HG03095 (cell line): ENCODE data around the gene ABTB1.
"Not testable (repeated sequence)": the region's sequence is repeated elsewhere in the genome, so short reads cannot be mapped to it uniquely, and the experiment has no call there.

Experiments used
- ATAC-seq: cut with Tn5 transposase; IDR thresholded peaks from one replicate; pipeline ENCODE4 v1.9.1; 2021; ENCODE audit warnings: moderate library complexity; ENCODE audit not compliant: unreplicated experiment

Gene ABTB1

GRCh38 chr3:127647845-127648204 lies 24.9 kb upstream of the ABTB1 start:
- no peak for ATAC-seq

DNA sequence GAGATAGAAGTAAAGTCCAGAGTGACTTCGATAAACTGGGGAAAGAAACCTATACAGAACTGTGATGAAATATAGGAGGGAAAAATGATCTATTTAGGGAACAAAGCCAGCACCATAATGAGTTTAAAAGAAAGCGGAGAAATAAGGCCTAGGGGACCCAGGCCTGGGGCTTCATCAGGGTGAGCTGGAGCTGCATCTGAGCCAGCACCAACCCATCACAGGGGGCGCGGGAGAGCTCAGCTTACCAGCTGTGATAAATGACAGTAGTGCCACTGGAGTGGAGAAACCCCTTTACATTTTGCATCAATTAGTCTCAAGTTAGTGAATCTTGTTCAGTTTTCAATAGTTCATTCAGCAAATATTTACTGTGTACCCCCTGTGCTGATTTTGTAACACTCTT lies 22.5 kb upstream of the ABTB1 start:
- ATAC-seq = no peak

GRCh38 chr3:127651516-127652172 lies 21.1 kb upstream of the ABTB1 start:
- ATAC-seq = no peak

- ATAC-seq = no peak
Observed at GRCh38 chr3:127652246-127652995, 20.3 kb upstream of the ABTB1 start.

- ATAC-seq = no peak
Observed at GRCh38 chr3:127654374-127654773, 18.4 kb upstream of the ABTB1 start.

DNA sequence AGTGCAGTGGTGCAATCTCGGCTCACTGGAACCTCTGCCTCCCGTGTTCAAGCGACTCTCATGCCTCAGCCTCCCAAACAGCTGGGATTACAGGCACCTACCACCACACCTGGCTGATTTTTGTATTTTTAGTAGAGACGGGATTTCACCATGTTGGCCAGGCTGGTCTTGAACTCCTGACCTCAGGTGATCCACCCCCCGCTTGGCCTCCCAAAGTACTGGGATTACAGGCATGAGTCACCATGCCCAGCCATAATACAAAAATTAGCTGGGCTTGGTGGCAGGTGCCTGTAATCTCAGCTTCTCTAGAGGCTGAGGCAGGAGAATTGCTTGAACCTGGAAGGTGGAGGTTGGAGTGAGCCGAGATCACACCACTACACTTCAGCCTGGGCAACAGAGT lies 17.8 kb upstream of the ABTB1 start:
- not testable (repeated sequence) for ATAC-seq

GRCh38 chr3:127655641-127656040 lies 17.1 kb upstream of the ABTB1 start:
- ATAC-seq = no peak

- no peak for ATAC-seq
Observed at GRCh38 chr3:127656906-127657305, 15.8 kb upstream of the ABTB1 start.

DNA sequence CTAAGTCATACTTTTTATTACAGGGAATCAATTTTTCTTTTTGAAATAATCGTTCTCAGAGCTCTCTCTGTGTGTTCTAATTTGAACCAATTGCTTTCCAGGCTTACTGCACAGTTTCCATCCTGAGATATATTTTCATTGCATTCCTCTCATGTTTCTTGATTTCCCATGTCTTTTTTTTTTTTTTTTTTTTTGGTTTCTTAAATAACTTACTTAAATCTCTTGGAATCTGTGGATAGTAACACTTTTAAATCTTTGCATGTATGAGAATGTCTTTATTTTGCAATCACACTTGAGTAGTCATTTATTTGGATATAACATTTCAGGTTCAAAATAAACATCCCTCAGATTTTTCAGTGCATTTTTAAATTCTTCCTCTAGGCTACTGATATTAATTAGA lies 14.5 kb upstream of the ABTB1 start:
- ATAC-seq = no peak

GRCh38 chr3:127660621-127661251 lies 12.0 kb upstream of the ABTB1 start:
- ATAC-seq = no peak

DNA sequence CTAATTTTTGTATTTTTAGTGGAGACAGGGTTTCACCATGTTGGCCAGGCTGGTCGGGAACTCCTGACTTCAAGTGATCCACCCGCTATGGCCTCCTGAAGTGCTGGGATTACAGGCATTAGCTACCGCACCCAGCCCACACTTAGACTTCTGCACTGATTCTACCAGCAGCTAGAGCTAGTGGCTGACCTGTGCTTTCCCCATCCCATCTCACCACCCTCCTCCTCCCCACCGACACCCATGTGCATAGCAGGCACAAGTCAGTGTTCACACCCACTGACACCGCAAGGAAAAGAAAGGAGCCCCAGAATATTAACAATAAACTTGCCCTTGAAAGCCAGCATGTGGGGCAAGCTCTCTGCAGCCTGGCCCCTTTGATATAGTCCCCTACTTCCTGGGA lies 11.2 kb upstream of the ABTB1 start:
- no peak for ATAC-seq

DNA sequence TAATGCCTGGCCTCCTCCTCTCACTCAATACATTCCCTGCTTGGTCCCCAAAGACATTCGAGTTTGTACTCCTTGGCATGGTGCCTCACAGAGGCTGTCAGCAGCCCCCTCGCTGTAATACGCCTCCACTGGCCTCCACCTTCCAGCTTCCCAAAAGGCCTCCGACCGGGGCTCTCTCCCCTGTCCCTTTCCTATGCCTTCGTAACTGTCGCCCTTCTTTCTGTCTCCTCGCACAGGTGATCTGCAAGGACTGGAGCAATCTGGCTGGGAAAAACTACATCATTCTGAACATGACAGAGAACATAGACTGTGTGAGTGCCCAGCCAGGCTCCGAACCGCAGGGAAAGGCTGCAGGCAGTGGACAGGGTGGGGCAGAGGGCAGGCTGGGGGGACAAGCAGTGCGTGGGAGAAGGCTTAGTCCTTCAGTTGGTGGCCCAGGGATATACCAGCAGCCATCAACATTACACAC lies 10.7 kb upstream of the ABTB1 start:
- no peak for ATAC-seq

DNA sequence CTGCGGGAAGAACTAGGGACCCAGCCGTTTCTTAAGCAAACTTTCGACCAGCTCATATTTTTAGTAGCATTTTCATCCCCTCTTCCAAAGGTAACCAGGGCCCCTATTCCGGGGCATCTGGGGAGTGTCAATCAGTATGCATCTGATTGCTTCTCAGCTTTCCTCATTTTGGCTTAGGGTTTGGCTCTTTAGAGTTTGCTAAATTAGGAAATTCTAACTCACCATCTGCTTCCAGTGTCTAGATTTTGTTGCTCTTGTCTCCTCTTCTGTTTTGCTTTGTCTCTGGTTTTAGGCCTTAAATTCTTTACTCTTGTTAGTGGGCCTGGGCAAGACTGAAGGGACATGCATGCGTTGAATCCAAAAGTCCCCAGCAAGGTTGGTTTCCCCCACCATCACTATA lies 9.6 kb upstream of the ABTB1 start:
- ATAC-seq = no peak

GRCh38 chr3:127665165-127665564 lies 7.6 kb upstream of the ABTB1 start:
- ATAC-seq = no peak

- ATAC-seq = no peak
Observed at GRCh38 chr3:127665586-127665985, 7.2 kb upstream of the ABTB1 start.

GRCh38 chr3:127666676-127667075 lies 6.1 kb upstream of the ABTB1 start:
- ATAC-seq = no peak

DNA sequence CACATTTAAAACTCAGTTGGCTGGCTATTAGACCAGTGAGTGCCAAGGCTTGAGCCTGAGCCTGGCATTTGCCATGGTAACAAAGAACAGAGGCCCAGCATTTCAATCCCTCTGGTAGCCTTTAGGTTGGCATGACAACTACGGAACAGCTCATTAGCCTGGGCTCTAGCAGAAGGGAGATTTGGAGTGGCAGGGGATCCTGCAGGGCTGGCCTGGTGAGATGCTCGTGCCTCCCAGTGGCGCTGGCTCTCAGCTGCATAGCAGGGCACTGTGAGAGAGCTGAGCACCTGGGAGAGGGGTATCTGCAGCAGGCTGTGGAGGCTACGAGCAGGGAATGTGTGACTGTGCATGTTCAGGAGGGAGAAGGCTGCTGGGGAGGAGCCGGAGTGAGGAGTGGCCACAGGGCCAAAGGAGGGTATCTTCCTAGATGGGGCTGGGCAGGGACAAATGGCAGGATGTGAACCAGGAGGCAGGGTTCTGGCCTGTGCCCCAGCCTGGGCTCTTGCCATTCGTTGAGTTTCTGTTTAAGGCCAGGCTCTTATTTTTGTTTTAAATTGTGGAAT lies 5.6 kb upstream of the ABTB1 start:
- no peak for ATAC-seq

GRCh38 chr3:127668906-127669305 lies 3.8 kb upstream of the ABTB1 start:
- no peak for ATAC-seq

DNA sequence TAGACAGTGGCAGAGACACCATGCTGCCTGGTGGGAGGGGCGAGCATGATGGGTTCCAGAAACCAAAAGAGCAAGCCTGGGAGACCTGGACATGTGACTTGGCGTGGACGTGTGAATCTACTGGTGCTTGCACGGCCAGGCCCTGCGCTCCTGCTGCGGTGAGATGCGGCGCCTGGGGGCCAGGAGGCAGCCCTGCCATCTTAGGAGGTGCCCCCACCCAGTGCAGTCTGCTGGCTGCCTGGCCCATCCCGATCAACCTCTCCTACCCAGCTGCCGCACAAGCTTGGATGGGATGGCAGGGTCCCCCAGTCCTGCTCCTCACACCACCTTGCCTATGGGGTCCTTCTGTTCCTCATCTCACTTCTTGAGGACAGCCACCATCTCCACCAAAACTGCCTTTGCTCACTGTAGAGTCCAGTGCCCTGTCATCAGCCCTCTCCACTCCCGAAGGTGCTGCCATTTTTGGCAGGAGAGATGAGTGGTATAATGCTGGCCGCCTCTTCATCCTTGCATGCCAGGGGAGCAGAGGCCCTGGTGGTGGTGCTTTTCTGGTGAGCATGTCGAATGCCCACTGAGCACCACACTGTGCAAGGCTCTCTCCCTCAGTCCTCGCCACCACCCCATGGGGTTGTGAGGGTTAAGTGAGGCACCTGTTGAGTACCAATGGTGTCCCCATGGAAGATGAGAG lies 3.1 kb upstream of the ABTB1 start:
- ATAC-seq = no peak

DNA sequence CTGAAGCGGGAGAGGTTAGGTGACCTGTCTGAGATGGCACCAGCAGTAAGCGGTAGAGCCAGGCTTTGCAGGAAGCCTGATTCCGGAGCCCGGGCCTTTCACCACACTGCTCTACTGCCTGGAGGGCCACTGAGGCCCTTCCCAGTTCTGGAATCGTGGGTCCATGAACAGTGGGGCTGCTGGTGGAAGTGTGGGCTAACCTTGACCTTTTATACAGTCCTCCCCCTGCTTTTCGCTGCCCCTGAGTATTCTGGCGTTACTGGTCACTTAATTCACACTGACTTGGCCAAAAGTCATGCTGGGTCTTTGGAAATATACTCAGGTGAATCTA lies 2.6 kb upstream of the ABTB1 start:
- ATAC-seq = no peak

- ATAC-seq = no peak
Observed at GRCh38 chr3:127670761-127671522, 1.8 kb upstream of the ABTB1 start.
